GM21619 (cell line): ENCODE data around the gene FKBP1A.

Experiments
- ATAC-seq: cut with Tn5 transposase; IDR thresholded peaks from one replicate; pipeline ENCODE4 v1.9.1; 2021; ENCODE audit not compliant: unreplicated experiment

The FKBP1A gene

GRCh38 chr20:1392693-1393506 lies at the start of gene FKBP1A:
FKBP1A (minus strand) TSS chr20:1393054; CDS start chr20:1392998, 56 bp downstream.
- ATAC-seq = peak; percentile 85

GRCh38 chr20:1442304-1442703 lies 49.5 kb upstream of the FKBP1A start:
- no peak for ATAC-seq

GRCh38 chr20:1441133-1441532 lies 48.3 kb upstream of the FKBP1A start:
- no peak for ATAC-seq

DNA sequence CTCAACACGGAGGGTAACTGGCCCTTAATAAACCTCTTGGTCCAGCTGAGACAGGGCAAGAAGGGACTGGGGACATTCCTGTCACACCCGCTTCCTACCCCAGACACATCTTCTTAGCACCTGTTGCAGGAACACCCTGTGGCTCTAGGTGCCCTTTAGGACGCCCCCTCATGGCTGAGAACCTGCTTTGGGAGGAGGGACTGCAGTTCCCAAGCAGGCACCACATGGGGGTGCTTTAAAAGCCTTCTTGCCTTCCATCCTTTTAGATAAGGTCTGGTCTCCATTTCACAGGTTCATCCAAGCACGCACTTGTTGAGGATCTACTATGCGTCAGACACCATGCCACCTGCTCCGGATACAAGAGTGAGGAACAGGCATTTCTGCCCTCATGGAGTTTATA lies 47.2 kb upstream of the FKBP1A start:
- ATAC-seq = no peak

DNA sequence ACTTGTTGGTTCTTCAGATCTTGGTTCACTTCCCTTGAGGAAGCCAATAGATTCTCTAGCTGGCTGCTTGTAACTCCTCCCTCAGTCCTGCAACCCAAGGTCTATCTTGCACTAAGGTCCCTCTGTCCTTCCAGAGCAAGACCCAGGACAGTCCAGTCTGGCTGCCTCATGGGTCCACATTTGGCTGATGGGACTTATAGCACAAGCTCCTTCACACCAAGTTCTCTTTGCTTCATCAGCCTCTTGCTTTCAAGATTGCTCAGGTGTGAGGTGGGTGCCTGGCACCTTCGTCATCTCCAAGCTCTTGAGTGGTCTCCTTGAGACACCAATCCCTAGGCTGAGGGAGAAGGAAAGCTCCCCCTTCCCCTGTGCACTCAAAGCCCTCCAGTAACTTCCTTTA lies 45.5 kb upstream of the FKBP1A start:
- no peak for ATAC-seq

DNA sequence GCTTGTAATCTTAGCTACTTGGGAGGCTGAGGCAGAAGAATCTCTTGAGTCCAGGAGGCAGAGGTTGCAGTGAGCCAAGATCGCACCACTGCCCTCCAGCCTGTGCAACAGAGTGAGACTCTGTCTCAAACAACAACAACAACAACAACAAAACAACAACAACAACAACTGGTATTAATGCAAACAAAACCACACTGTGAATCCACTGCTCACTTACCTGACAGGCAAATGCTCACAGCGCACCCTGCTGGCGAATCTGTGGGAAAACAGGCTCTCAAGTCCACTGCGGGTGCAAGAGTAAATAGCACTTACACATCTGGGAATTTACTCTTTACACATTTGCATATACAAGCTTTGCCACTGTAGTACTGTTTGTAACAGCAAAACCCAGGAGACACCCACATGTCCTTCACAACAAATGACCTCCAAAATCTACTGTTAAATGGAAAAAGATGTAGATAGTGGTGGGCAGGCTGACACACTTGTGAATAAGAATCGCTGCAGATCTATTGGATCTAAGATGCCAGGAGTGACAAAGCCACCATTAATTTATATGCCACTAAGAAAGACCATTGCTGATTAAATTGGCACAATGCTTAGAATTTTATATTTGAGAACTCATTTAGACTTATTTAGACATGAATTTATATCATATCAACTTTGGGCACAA lies 44.5 kb upstream of the FKBP1A start:
- ATAC-seq = peak; percentile 49

- ATAC-seq = no peak
Measured at GRCh38 chr20:1436263-1436662, 43.4 kb upstream of the FKBP1A start.

DNA sequence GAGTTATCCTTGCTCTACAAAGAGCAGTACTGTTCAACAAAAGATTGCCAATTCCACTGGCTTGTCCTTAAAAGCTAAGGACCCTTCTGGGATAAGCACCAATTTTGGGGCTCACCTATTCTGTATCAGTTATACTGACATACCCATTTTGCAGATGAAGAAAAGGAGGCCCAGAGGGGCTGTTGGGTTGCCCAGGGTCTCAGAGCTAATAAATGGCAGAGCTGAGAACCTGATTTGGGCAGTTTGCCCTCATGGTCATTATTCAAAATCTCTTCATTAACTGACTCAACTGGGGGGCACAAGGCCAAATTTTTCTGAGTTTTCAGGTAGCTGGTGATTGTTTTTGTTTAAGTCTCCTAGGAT lies 42.5 kb upstream of the FKBP1A start:
- ATAC-seq = no peak

DNA sequence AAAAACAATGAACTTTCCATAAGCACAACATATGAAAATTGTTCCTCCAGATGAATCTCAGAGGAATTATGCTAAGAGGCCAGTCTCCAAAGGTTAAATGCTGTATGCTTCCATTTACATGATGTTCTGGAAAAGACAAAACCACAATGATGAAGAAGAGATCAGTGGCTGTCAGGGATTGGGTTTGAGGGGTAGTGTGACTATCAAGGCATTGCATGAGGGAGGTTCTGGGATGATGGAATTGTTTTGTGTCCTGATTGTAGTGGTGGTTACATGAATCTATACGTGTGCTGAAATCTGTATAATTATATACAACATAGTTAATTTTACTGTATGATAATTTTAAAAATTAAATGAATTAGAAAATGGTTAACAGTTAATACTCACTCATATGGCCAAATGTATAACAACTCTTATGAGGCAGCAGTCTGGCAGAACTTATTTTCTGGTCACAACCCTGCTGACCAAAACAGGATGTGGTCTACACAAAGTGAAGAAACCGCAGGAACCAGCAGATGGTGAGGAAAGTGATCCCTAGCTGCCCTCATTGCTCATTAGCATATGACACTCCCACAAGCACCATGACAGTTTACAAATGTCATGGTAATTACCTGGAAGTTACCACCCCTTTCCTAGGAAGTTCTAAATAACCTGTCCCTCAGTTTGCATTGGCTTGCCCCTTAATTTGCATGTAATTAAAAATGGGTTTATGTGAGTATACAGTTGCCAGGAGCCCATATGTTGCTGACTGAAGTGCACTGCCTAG lies 41.9 kb upstream of the FKBP1A start:
- ATAC-seq = peak; percentile 90

DNA sequence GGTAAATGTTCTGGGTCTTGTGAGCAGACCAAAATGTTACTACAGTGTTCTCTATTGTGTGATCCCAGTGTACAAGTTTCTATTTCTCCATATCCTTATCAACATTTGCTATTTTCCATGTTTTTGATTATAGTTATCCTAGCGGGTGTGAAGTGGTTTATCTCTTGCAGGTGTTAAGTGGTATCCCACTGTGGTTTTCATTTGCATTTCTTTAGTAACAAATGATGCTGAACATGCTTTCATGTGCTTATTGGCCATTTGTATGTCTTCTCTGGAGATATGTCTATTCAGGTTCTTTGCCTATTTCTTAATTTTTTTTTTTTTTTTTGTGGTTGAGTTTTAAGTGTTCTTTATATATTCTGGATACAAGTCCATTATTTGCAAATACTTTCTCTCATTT lies 38.3 kb upstream of the FKBP1A start:
- no peak for ATAC-seq

- ATAC-seq = no peak
Measured at GRCh38 chr20:1430004-1430451, 37.2 kb upstream of the FKBP1A start.

DNA sequence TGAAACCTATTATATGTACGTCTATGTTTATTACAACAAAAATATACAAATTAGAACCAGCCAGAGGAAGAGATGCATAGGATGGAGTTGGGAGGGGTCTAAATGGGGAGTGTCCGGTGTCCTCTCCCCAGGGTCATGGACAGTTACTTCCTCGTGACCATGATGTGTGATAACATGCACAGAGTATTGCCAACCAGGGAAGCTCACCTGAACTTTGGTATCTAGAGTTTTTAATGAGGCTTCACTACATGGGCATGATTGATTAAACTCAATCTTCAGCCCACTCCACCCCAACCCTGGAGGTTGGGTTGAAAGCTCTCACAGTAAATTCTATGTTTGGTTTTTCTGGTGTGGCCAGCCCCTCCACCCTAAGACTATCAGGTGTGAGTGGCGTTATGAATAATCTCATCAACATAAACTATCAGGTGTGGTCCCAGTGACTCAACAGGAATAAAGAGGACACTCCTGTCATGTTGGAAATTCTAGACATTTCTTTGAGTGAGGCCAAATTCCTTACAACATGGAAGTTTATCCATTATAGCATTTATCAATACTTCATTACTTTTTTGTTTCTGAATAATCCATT lies 36.4 kb upstream of the FKBP1A start:
- no peak for ATAC-seq

GRCh38 chr20:1427457-1428054 lies 34.7 kb upstream of the FKBP1A start:
- no peak for ATAC-seq

- ATAC-seq = no peak
Measured at GRCh38 chr20:1426231-1426849, 33.5 kb upstream of the FKBP1A start.

GRCh38 chr20:1424336-1424735 lies 31.5 kb upstream of the FKBP1A start:
- no peak for ATAC-seq

- no peak for ATAC-seq
Measured at GRCh38 chr20:1423625-1424106, 30.8 kb upstream of the FKBP1A start.

DNA sequence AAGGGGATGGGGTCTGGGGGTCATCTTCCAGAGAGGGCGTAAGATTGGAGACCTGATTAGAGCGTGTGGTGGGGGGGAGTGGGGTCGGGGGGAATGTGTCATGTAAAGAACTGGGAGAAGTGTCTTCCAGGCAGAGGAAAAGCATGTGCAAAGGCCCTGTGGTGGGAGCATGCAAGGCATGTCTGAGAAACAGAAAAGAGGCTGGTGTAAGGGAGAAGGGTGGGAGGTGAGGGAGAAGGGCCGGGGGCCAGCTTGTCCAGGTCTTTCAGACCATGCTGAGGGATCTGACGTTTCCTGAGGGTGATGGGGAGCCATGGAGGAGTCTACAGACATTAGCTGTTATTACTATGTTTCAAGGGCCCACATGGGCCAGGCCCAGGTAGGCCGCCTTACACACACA lies 30.4 kb upstream of the FKBP1A start:
- ATAC-seq = no peak

DNA sequence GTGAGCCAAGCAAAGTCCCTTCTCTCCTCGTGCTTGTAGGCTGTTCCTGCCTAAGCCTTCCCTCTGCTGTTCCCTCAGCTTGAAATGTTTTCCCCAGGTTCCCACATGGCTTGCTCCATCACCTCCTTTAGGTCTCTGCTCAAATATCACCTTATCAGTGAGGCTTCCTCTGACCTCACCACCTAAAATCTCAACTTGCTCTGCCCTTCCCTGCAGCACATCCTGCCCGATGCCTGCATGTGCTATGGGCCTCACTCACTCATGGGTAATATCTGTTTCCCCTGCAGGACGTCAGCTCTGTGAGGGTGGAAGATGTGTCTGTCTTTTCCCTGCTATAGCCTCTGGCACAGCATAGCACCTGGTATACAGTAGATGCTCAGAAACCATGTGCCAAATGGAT lies 29.9 kb upstream of the FKBP1A start:
- no peak for ATAC-seq

DNA sequence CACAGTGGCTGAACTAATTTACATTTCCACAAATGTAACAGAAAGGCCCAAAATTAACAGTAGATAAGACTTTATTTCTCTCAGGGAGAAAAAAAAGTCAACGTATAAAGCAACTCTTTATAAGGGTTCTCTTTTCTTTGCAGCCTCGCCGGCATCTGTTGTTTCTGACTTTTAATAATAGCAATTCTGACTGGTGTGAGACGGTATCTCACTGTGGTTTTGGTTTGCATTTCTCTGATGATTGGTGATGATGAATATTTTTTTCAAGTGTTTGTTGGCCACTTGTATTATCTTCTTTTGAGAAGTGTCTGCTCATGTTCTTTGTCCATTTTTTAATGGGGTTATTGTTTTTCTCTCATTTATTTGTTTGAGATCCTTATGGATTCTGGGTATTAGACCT lies 27.2 kb upstream of the FKBP1A start:
- no peak for ATAC-seq

DNA sequence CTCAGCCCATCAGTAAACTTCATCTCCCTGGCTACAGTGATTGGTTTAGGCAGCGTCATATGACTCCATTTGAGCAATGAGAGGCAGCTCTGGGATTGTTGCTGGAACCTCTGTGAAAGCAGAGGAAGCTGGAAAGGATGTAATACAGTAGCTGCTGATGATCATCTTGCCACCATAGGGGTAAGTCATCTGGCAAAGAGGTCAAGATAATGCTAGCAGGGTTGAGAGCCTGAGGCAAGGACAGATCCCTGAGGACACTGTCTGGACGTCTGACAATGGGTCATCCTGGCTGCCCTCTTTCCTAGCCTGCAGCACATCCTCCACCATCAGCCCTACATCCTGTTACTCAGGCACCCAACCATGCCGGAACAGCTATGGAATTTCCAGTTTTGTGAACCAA lies 25.5 kb upstream of the FKBP1A start:
- ATAC-seq = no peak
